Liver (tissue), 9 donors: Measurements from ENCODE around the gene HARS2. TPM values are rescaled to one million over a fixed set of nuclear protein-coding genes. Genes with fewer than 3 reads are reported as not detected.

Experiments
- DNase-seq: peaks from one replicate; pipeline ENCODE4 v3.0.0-alpha.2; 2017; ENCODE audit warnings: low spot score
- H3K27ac ChIP-seq, 2 donors: one replicate each; pipeline ENCODE4 v1.7.0; 2013; ENCODE audit warnings: inconsistent platforms in 2 of 2, low read length in 2 of 2, control low read depth in 1 of 2, low read depth in 1 of 2, mild to moderate bottlenecking in 1 of 2
- H3K27me3 ChIP-seq, 4 donors: one replicate each; pipeline versions ENCODE4 v1.6.1 to v1.7.0; 2013; ENCODE audit warnings: low read length in 3 of 4, inconsistent platforms in 1 of 4, mild to moderate bottlenecking in 1 of 4, moderate library complexity in 1 of 4; ENCODE audit not compliant: control insufficient read depth in 4 of 4, insufficient read depth in 4 of 4
- H3K36me3 ChIP-seq, 4 donors: one replicate each; pipeline versions ENCODE4 v1.6.1 to v1.7.0; 2013; ENCODE audit warnings: low read length in 3 of 4, mild to moderate bottlenecking in 3 of 4, low read depth in 1 of 4, moderate library complexity in 1 of 4; ENCODE audit not compliant: control insufficient read depth in 4 of 4, insufficient read depth in 3 of 4
- H3K4me1 ChIP-seq, 4 donors: one replicate each; pipeline versions ENCODE4 v1.6.1 to v1.7.0; 2013; ENCODE audit warnings: low read length in 3 of 4, mild to moderate bottlenecking in 3 of 4, moderate library complexity in 1 of 4; ENCODE audit not compliant: control insufficient read depth in 4 of 4, insufficient read depth in 4 of 4
- H3K4me3 ChIP-seq, 3 donors: one replicate each; pipeline versions ENCODE4 v1.6.1 to v1.7.0; 2013; ENCODE audit warnings: low read length in 3 of 3, control low read depth in 1 of 3, low read depth in 1 of 3, mild to moderate bottlenecking in 1 of 3
- H3K9ac ChIP-seq, 2 donors: one replicate each; pipeline ENCODE4 v1.7.0; 2013; ENCODE audit warnings: low read length in 2 of 2, mild to moderate bottlenecking in 2 of 2, moderate library complexity in 2 of 2, control low read depth in 1 of 2, low read depth in 1 of 2
- H3K9me3 ChIP-seq, 4 donors: one replicate each; pipeline versions ENCODE4 v1.6.1 to v1.7.0; 2013; ENCODE audit warnings: low read length in 3 of 4; ENCODE audit not compliant: control insufficient read depth in 4 of 4
- ATF3 ChIP-seq: IDR thresholded peaks from 2 replicates; pipeline ENCODE4 v1.6.1; 2016; ENCODE audit warnings: antibody characterized with exemption
- CTCF ChIP-seq: fragments of 150-350 bp; IDR thresholded peaks from 2 replicates; pipeline ENCODE4 v1.5.1; 2017; ENCODE audit warnings: improper control_type of control experiment, low read depth, low read length; ENCODE audit not compliant: missing input control
- EGR1 ChIP-seq, 2 donors: IDR thresholded peaks; 2 replicates each; pipeline ENCODE4 v1.6.1; 2016 to 2018; ENCODE audit warnings: antibody characterized with exemption in 2 of 2, low read depth in 2 of 2
- FOXA1 ChIP-seq: IDR thresholded peaks from 2 replicates; pipeline ENCODE4 v1.6.1; 2016; ENCODE audit warnings: antibody characterized with exemption
- FOXA2 ChIP-seq: IDR thresholded peaks from 2 replicates; pipeline ENCODE4 v1.6.1; 2016; ENCODE audit warnings: antibody characterized with exemption
- HNF4A ChIP-seq, 2 donors: conservative IDR thresholded peaks; 2 replicates each; pipeline ENCODE4 v1.6.1; 2016; ENCODE audit warnings: antibody characterized with exemption in 2 of 2, mild to moderate bottlenecking in 2 of 2
- HNF4G ChIP-seq: IDR thresholded peaks from 2 replicates; pipeline ENCODE4 v1.6.1; 2016; ENCODE audit warnings: antibody characterized with exemption
- JUND ChIP-seq, 2 donors: IDR thresholded peaks; 2 replicates each; pipeline ENCODE4 v1.6.1; 2016; ENCODE audit warnings: antibody characterized with exemption in 2 of 2
- NR2F2 ChIP-seq: IDR thresholded peaks from 2 replicates; pipeline ENCODE4 v1.6.1; 2016; ENCODE audit warnings: antibody characterized with exemption
- RAD21 ChIP-seq, 2 donors: IDR thresholded peaks; 2 replicates each; pipeline ENCODE4 v1.6.1; 2016; ENCODE audit warnings: antibody characterized with exemption in 2 of 2, mild to moderate bottlenecking in 2 of 2
- RXRA ChIP-seq, 2 donors: IDR thresholded peaks; 2 replicates each; pipeline ENCODE4 v1.6.1; 2017 to 2018; ENCODE audit warnings: antibody characterized with exemption in 2 of 2, mild to moderate bottlenecking in 1 of 2
- SP1 ChIP-seq: IDR thresholded peaks from 2 replicates; pipeline ENCODE4 v1.6.1; 2018; ENCODE audit warnings: antibody characterized with exemption, mild to moderate bottlenecking
- TAF1 ChIP-seq: conservative IDR thresholded peaks from 2 replicates; pipeline ENCODE4 v1.6.1; 2016; ENCODE audit warnings: antibody characterized with exemption, mild to moderate bottlenecking
- YY1 ChIP-seq: IDR thresholded peaks from 2 replicates; pipeline ENCODE4 v1.6.1; 2016; ENCODE audit warnings: antibody characterized with exemption, mild to moderate bottlenecking
- WGBS: extraction: QIAGEN DNeasy Blood & Tissue Kit; methylation state at CpG from one replicate; pipeline ENCODE4 v1.1.7; 2013; 5-methylcytosine and 5-hydroxymethylcytosine counted together
- polyA plus RNA-seq, 2 donors: library from polyadenylated mRNA; stranded (reverse) in 1 of 2; unstranded in 1 of 2; fragments of 200-250 nt in 1 of 2; fragments of >200 nt in 1 of 2; fragmentation: Nextera tagmentation in 1 of 2; extraction: Ambion mirVana in 1 of 2; gene quantifications; one replicate each; pipeline versions ENCODE4 v1.2.1 to v1.2.3, GENCODE V29; 2013 to 2015
- total RNA-seq, 2 donors: library from RNA; depleted of rRNA; stranded (reverse); fragments of >200 nt; gene quantifications; one replicate each; pipeline ENCODE4 v1.2.3, GENCODE V29; 2014
- TF ChIP-seq, protein P1 (sequence below): IDR thresholded peaks from 2 replicates; pipeline ENCODE4 v1.6.1; 2016; ENCODE audit warnings: antibody characterized with exemption
- TF ChIP-seq, protein P2 (sequence below): IDR thresholded peaks from 2 replicates; pipeline ENCODE4 v1.6.1; 2016; ENCODE audit warnings: antibody characterized with exemption
- TF ChIP-seq, protein P3 (sequence below): IDR thresholded peaks from 2 replicates; pipeline ENCODE4 v1.6.1; 2016; ENCODE audit warnings: antibody characterized with exemption, mild to moderate bottlenecking
- donor health status: healthy.
- donor health status: healthy.
- donor health status: healthy.
- donor health status: healthy.
- donor health status: healthy.

Gene HARS2
- total and polyA plus RNA-seq, 4 donors: 8.6 to 16.3 (median 10.8) TPM

DNA sequence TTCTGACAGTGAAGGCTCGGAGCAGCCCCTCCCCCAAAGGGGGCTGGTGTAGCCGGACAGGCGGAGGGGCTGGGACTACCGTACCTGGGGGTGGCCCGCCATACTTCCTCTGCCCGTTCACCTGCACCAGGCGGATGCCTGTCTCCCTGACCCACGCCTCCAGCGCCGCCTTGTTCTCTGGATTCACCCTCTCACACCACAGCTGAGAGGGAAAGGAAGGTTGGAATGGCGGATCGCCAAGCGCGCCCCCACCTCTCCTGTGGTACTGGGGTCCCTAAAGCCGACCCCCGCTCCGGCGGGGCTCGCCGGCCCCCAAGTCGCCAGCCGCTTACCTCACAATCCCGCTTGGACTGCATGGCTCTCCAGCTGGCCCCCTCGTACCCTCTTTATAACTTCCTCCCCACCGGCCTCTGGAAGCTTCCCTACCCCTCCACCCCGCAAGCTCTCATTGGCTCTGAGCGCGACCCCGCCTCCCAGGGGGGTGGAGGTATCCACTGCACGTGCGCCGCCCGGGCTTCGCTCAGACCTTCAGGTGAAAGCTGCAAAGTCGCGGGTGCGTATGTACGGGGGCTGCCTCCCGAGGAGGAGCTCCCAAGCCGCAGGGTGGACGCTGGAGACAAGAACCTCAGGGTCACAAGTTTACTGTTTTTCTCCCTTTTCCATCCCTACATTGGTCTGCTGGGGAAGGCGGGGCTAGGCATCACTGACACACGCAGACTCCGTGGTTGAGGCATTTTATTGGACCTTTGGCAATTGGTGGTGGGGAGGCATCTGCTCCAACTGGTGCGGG is 17.9 kb upstream of the HARS2 start, which contains the start of gene DND1:
TSS of gene DND1 (minus strand) at position 390 of the 790 bp plus-strand sequence. CDS start at position 356, 34 bp downstream.
- no peak for DNase-seq
- Histone ChIP-seq H3K27me3 (no peaks in the 10 kb centered on the region), H3K9ac (no peak within 1 kb of the TSS), H3K4me3 (peak within 1 kb of the TSS in 1 of 3 donors; percentile 8), H3K4me1 (peaks cover 0 to 1% (median 0%) of the 10 kb centered on the region in 4 donors), H3K9me3 (no peaks in the 10 kb centered on the region), H3K27ac (no peak within 1 kb of the TSS), H3K36me3 (peaks cover 9 to 68% (median 40%) of the 10 kb centered on the region in 4 donors)
- WGBS: 90% methylated on average over 45 of the region's 45 CpGs
- no peak for TF ChIP-seq EGR1 (IDR thresholded peaks at IDR 0.05; ENCODE audit: low read depth in 2 of 2)
- no peak for TF ChIP-seq FOXA2
- TF ChIP-seq HNF4G: no peak
- TF ChIP-seq TAF1: no peak
- TF ChIP-seq SP1: no peak

DNA sequence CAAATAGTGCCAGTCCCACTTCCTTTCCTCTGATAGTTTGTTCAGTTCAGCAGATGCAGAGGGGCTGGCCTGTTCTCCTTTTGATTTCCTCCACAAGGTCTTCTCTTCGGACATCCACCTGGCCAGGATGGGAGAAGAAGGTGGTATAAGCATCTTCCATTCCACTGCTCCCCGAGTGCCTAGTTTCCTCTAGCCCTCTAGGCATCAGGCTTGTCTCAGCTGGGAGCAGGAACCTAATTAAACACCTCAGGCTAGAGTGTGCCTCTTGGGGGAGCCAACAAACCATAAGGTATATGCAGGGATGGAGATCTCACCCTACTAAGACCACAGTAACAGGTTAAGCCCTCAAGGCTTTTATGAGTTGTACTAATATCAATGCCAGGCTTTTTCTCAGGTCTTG is 17.0 kb upstream of the HARS2 start:
- H3K4me1 ChIP-seq: peaks cover 0 to 1% (median 0%) of the 10 kb centered on the region in 4 donors
- 90% methylated on average over 2 of the region's 2 CpGs for WGBS
- H3K9ac ChIP-seq: no peak overlapping the region
- no peak for DNase-seq
- no peak overlapping the region for H3K4me3 ChIP-seq
- no peaks in the 10 kb centered on the region for H3K9me3 ChIP-seq
- H3K27ac ChIP-seq: no peak overlapping the region
- no peaks in the 10 kb centered on the region for H3K27me3 ChIP-seq
- TF ChIP-seq HNF4A (conservative IDR thresholded peaks at IDR 0.05) (no peak), RXRA (IDR thresholded peaks at IDR 0.05) (no peak), YY1 (no peak), JUND (IDR thresholded peaks at IDR 0.05) (no peak)
- TF ChIP-seq, protein P1, sequence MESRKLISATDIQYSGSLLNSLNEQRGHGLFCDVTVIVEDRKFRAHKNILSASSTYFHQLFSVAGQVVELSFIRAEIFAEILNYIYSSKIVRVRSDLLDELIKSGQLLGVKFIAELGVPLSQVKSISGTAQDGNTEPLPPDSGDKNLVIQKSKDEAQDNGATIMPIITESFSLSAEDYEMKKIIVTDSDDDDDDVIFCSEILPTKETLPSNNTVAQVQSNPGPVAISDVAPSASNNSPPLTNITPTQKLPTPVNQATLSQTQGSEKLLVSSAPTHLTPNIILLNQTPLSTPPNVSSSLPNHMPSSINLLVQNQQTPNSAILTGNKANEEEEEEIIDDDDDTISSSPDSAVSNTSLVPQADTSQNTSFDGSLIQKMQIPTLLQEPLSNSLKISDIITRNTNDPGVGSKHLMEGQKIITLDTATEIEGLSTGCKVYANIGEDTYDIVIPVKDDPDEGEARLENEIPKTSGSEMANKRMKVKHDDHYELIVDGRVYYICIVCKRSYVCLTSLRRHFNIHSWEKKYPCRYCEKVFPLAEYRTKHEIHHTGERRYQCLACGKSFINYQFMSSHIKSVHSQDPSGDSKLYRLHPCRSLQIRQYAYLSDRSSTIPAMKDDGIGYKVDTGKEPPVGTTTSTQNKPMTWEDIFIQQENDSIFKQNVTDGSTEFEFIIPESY: no peak
- TF ChIP-seq, protein P2, sequence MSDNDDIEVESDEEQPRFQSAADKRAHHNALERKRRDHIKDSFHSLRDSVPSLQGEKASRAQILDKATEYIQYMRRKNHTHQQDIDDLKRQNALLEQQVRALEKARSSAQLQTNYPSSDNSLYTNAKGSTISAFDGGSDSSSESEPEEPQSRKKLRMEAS: no peak
- H3K36me3 ChIP-seq: peaks cover 7 to 65% (median 34%) of the 10 kb centered on the region in 4 donors

GRCh38 chr5:140674629-140675028 is 16.6 kb upstream of the HARS2 start:
- no peak overlapping the region for H3K4me3 ChIP-seq
- no peak overlapping the region for H3K27ac ChIP-seq
- H3K4me1 ChIP-seq: peaks cover 0 to 1% (median 0%) of the 10 kb centered on the region in 4 donors
- H3K27me3 ChIP-seq: no peaks in the 10 kb centered on the region
- 97% methylated on average over 4 of the region's 4 CpGs for WGBS
- H3K9me3 ChIP-seq: no peaks in the 10 kb centered on the region
- H3K36me3 ChIP-seq: peaks cover 7 to 65% (median 32%) of the 10 kb centered on the region in 4 donors
- DNase-seq: no peak
- no peak for TF ChIP-seq RAD21 (IDR thresholded peaks at IDR 0.05)
- TF ChIP-seq TAF1: no peak
- no peak for TF ChIP-seq FOXA1
- no peak for TF ChIP-seq FOXA2
- no peak for TF ChIP-seq YY1
- no peak for TF ChIP-seq EGR1 (IDR thresholded peaks at IDR 0.05; ENCODE audit: low read depth in 2 of 2)
- TF ChIP-seq HNF4G: no peak
- no peak for TF ChIP-seq HNF4A (conservative IDR thresholded peaks at IDR 0.05)
- no peak for TF ChIP-seq JUND (IDR thresholded peaks at IDR 0.05)
- TF ChIP-seq ATF3: no peak
- TF ChIP-seq, protein P2: no peak
- no peak for TF ChIP-seq NR2F2
- TF ChIP-seq RXRA (IDR thresholded peaks at IDR 0.05): no peak
- TF ChIP-seq SP1: no peak
- TF ChIP-seq, protein P3, sequence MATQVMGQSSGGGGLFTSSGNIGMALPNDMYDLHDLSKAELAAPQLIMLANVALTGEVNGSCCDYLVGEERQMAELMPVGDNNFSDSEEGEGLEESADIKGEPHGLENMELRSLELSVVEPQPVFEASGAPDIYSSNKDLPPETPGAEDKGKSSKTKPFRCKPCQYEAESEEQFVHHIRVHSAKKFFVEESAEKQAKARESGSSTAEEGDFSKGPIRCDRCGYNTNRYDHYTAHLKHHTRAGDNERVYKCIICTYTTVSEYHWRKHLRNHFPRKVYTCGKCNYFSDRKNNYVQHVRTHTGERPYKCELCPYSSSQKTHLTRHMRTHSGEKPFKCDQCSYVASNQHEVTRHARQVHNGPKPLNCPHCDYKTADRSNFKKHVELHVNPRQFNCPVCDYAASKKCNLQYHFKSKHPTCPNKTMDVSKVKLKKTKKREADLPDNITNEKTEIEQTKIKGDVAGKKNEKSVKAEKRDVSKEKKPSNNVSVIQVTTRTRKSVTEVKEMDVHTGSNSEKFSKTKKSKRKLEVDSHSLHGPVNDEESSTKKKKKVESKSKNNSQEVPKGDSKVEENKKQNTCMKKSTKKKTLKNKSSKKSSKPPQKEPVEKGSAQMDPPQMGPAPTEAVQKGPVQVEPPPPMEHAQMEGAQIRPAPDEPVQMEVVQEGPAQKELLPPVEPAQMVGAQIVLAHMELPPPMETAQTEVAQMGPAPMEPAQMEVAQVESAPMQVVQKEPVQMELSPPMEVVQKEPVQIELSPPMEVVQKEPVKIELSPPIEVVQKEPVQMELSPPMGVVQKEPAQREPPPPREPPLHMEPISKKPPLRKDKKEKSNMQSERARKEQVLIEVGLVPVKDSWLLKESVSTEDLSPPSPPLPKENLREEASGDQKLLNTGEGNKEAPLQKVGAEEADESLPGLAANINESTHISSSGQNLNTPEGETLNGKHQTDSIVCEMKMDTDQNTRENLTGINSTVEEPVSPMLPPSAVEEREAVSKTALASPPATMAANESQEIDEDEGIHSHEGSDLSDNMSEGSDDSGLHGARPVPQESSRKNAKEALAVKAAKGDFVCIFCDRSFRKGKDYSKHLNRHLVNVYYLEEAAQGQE: no peak
- TF ChIP-seq CTCF: no peak
- no peak overlapping the region for H3K9ac ChIP-seq
